Measurements from ENCODE around the gene MZT2B.
"Not testable (repeated sequence)": the region's sequence is repeated elsewhere in the genome, so short reads cannot be mapped to it uniquely, and the experiment has no call there.

Gene MZT2B

GRCh38 chr2:130158631-130159030, 23.4 kb upstream of the MZT2B start:
- Histone ChIP-seq H3K4me3 (ENCODE audit: low read length) (no peak overlapping the region), H3F3A (ENCODE audit: control insufficient read depth, insufficient read depth) (no peaks in the 10 kb centered on the region), H3K4me1 (ENCODE audit: control insufficient read depth, low read length) (peaks cover 33% of the 10 kb centered on the region), H3K9me3 (ENCODE audit: control insufficient read depth, insufficient read depth, low read length) (no peaks in the 10 kb centered on the region), H3K27ac (ENCODE audit: low read depth, low read length) (peak overlapping the region; percentile 63), H4K20me1 (ENCODE audit: control insufficient read depth, insufficient read depth, low read depth, low read length) (no peaks in the 10 kb centered on the region), H3K27me3 (ENCODE audit: control insufficient read depth, low read length) (no peaks in the 10 kb centered on the region), H3K4me2 (ENCODE audit: low read length) (peak overlapping the region; percentile 28), H3K79me2 (ENCODE audit: control insufficient read depth, low read length) (no peaks in the 10 kb centered on the region), H3K36me3 (ENCODE audit: control insufficient read depth, low read length) (peaks cover 32% of the 10 kb centered on the region), H3K9me2 (replicated peaks; ENCODE audit: control insufficient read depth, low read length) (no peaks in the 10 kb centered on the region)
- TF ChIP-seq CTCF (IDR thresholded peaks at IDR 0.05; ENCODE audit: low read depth, low read length, poor library complexity, severe bottlenecking) (no peak), EZH2phosphoT487 (IDR thresholded peaks at IDR 0.05; ENCODE audit: borderline replicate concordance, low read length) (no peak)

- H3K4me3 ChIP-seq (ENCODE audit: low read length); H3K79me2 ChIP-seq (ENCODE audit: control insufficient read depth, low read length); H3K27ac ChIP-seq (ENCODE audit: low read depth, low read length); H3F3A ChIP-seq (ENCODE audit: control insufficient read depth, insufficient read depth); H3K9me3 ChIP-seq (ENCODE audit: control insufficient read depth, insufficient read depth, low read length); H3K9me2 ChIP-seq (replicated peaks; ENCODE audit: control insufficient read depth, low read length); H3K4me2 ChIP-seq (ENCODE audit: low read length); H3K27me3 ChIP-seq (ENCODE audit: control insufficient read depth, low read length); H4K20me1 ChIP-seq (ENCODE audit: control insufficient read depth, insufficient read depth, low read depth, low read length): not testable (repeated sequence)
- Histone ChIP-seq H3K36me3 (ENCODE audit: control insufficient read depth, low read length) (peaks cover 35% of the 10 kb centered on the region), H3K4me1 (ENCODE audit: control insufficient read depth, low read length) (peaks cover 33% of the 10 kb centered on the region)
Measured at GRCh38 chr2:130159376-130159775, 22.7 kb upstream of the MZT2B start.

GRCh38 chr2:130160131-130160530, 21.9 kb upstream of the MZT2B start:
- no peaks in the 10 kb centered on the region for H3K79me2 ChIP-seq (ENCODE audit: control insufficient read depth, low read length)
- no peaks in the 10 kb centered on the region for H3K27me3 ChIP-seq (ENCODE audit: control insufficient read depth, low read length)
- no peaks in the 10 kb centered on the region for H3F3A ChIP-seq (ENCODE audit: control insufficient read depth, insufficient read depth)
- H3K36me3 ChIP-seq (ENCODE audit: control insufficient read depth, low read length): peaks cover 35% of the 10 kb centered on the region
- H3K27ac ChIP-seq (ENCODE audit: low read depth, low read length): no peak overlapping the region
- no peak for TF ChIP-seq CTCF (IDR thresholded peaks at IDR 0.05; ENCODE audit: low read depth, low read length, poor library complexity, severe bottlenecking)
- no peak for TF ChIP-seq EZH2phosphoT487 (IDR thresholded peaks at IDR 0.05; ENCODE audit: borderline replicate concordance, low read length)
- no peaks in the 10 kb centered on the region for H4K20me1 ChIP-seq (ENCODE audit: control insufficient read depth, insufficient read depth, low read depth, low read length)
- peaks cover 33% of the 10 kb centered on the region for H3K4me1 ChIP-seq (ENCODE audit: control insufficient read depth, low read length)
- no peaks in the 10 kb centered on the region for H3K9me3 ChIP-seq (ENCODE audit: control insufficient read depth, insufficient read depth, low read length)
- H3K4me2 ChIP-seq (ENCODE audit: low read length): no peak overlapping the region
- H3K9me2 ChIP-seq (replicated peaks; ENCODE audit: control insufficient read depth, low read length): no peaks in the 10 kb centered on the region
- H3K4me3 ChIP-seq (ENCODE audit: low read length): no peak overlapping the region

- H3K4me3 ChIP-seq (ENCODE audit: low read length); H3K9me2 ChIP-seq (replicated peaks; ENCODE audit: control insufficient read depth, low read length); H3K4me2 ChIP-seq (ENCODE audit: low read length); H3F3A ChIP-seq (ENCODE audit: control insufficient read depth, insufficient read depth); H3K79me2 ChIP-seq (ENCODE audit: control insufficient read depth, low read length); H3K9me3 ChIP-seq (ENCODE audit: control insufficient read depth, insufficient read depth, low read length); H3K27me3 ChIP-seq (ENCODE audit: control insufficient read depth, low read length); H3K27ac ChIP-seq (ENCODE audit: low read depth, low read length); H4K20me1 ChIP-seq (ENCODE audit: control insufficient read depth, insufficient read depth, low read depth, low read length): not testable (repeated sequence)
- H3K36me3 ChIP-seq (ENCODE audit: control insufficient read depth, low read length): peaks cover 32% of the 10 kb centered on the region
- H3K4me1 ChIP-seq (ENCODE audit: control insufficient read depth, low read length): peaks cover 33% of the 10 kb centered on the region
Measured at GRCh38 chr2:130160838-130161705, 21.0 kb upstream of the MZT2B start.

GRCh38 chr2:130162486-130162885, 19.6 kb upstream of the MZT2B start:
- H3K9me3 ChIP-seq (ENCODE audit: control insufficient read depth, insufficient read depth, low read length); H4K20me1 ChIP-seq (ENCODE audit: control insufficient read depth, insufficient read depth, low read depth, low read length); H3K4me3 ChIP-seq (ENCODE audit: low read length); H3K27ac ChIP-seq (ENCODE audit: low read depth, low read length); H3K4me2 ChIP-seq (ENCODE audit: low read length); H3F3A ChIP-seq (ENCODE audit: control insufficient read depth, insufficient read depth); H3K79me2 ChIP-seq (ENCODE audit: control insufficient read depth, low read length); H3K27me3 ChIP-seq (ENCODE audit: control insufficient read depth, low read length); H3K9me2 ChIP-seq (replicated peaks; ENCODE audit: control insufficient read depth, low read length): not testable (repeated sequence)
- peaks cover 37% of the 10 kb centered on the region for H3K36me3 ChIP-seq (ENCODE audit: control insufficient read depth, low read length)
- peaks cover 29% of the 10 kb centered on the region for H3K4me1 ChIP-seq (ENCODE audit: control insufficient read depth, low read length)
